OCI-LY7 (cell line): ENCODE data around the gene CTNS. TPM values are rescaled to one million over a fixed set of nuclear protein-coding genes. Genes with fewer than 3 reads are reported as not detected.

Experiments used
- BruUV-seq: library from RNA; stranded (reverse); fragments of 400-500 nt; replicated peaks from 2 replicates; lab custom pipeline; 2021; lab: Mats Ljungman, UMichigan
- CTCF ChIA-PET: fragments of 300-600 bp; sonication (Branson Sonifier 250); formaldehyde crosslinking; loops from one replicate; lab custom pipeline; 2022; ENCODE audit warnings: antibody characterized with exemption; ENCODE audit not compliant: unreplicated experiment; lab: Charles Lee
- POLR2A ChIA-PET: fragments of 300-600 bp; sonication (Branson Sonifier 250); formaldehyde crosslinking; loops from one replicate; lab custom pipeline; 2022; ENCODE audit warnings: antibody characterized with exemption; lab: Charles Lee
- DNase-seq: peaks from one replicate; pipeline ENCODE4 v3.0.0-alpha.2; 2015; ENCODE audit warnings: low spot score
- H2AFZ ChIP-seq: fragments of 200-600 bp; sonication (generic), shearing (Covaris generic); 2 replicates; pipeline ENCODE4 v1.6.1; 2014; ENCODE audit warnings: mild to moderate bottlenecking, antibody characterized with exemption, low read length, moderate library complexity
- H3K27ac ChIP-seq: fragments of 200-600 bp; sonication (generic); 2 replicates; pipeline ENCODE4 v1.5.1; 2014; ENCODE audit warnings: mixed run types, low read depth, mild to moderate bottlenecking, moderate library complexity, low read length, inconsistent platforms; ENCODE audit not compliant: poor library complexity, severe bottlenecking
- H3K36me3 ChIP-seq: fragments of 200-600 bp; sonication (generic); 2 replicates; pipeline ENCODE4 v1.6.1; 2014; ENCODE audit warnings: mild to moderate bottlenecking, antibody characterized with exemption, low read length, moderate library complexity, mixed read lengths; ENCODE audit not compliant: insufficient read depth
- H3K4me1 ChIP-seq: fragments of 200-600 bp; sonication (generic); 2 replicates; pipeline ENCODE4 v1.5.1; 2014; ENCODE audit warnings: mild to moderate bottlenecking, low read length; ENCODE audit not compliant: insufficient read depth, poor library complexity, severe bottlenecking
- H3K4me2 ChIP-seq: fragments of 200-600 bp; sonication (generic); 2 replicates; pipeline ENCODE4 v1.6.1; 2014; ENCODE audit warnings: mild to moderate bottlenecking, low read length
- H3K4me3 ChIP-seq: fragments of 200-600 bp; sonication (generic); 2 replicates; pipeline ENCODE4 v1.5.1; 2014; ENCODE audit warnings: mild to moderate bottlenecking, low read depth, low read length; ENCODE audit not compliant: poor library complexity, severe bottlenecking
- H3K79me2 ChIP-seq: fragments of 200-600 bp; sonication (generic); 2 replicates; pipeline ENCODE4 v1.6.1; 2016; ENCODE audit warnings: low read depth, mild to moderate bottlenecking, low read length, moderate library complexity, mixed read lengths; ENCODE audit not compliant: insufficient read depth
- H3K9me2 ChIP-seq: fragments of 200-600 bp; sonication (generic); 2 replicates; pipeline ENCODE4 v1.6.1; 2016; ENCODE audit warnings: mild to moderate bottlenecking, low read length, mixed read lengths; ENCODE audit not compliant: insufficient read depth
- H3K9me3 ChIP-seq: fragments of 200-600 bp; sonication (generic); 2 replicates; pipeline ENCODE4 v1.6.1; 2014; ENCODE audit warnings: mild to moderate bottlenecking, mixed run types, low read length, mixed read lengths
- H4K20me1 ChIP-seq: fragments of 200-600 bp; sonication (generic); 2 replicates; pipeline ENCODE4 v1.6.1; 2014; ENCODE audit warnings: mild to moderate bottlenecking, antibody characterized with exemption, low read length, moderate library complexity, mixed read lengths; ENCODE audit not compliant: insufficient read depth
- CTCF ChIP-seq: fragments of 200-600 bp; sonication (generic); conservative IDR thresholded peaks from 2 replicates; pipeline ENCODE4 v1.5.1; 2014; ENCODE audit warnings: mild to moderate bottlenecking, antibody characterized with exemption, low read length, moderate library complexity, mixed read lengths
- EZH2phosphoT487 ChIP-seq: fragments of 200-600 bp; sonication (generic); IDR thresholded peaks from 2 replicates; pipeline ENCODE4 v1.6.1; 2018; ENCODE audit warnings: low read depth, borderline replicate concordance, mild to moderate bottlenecking, mixed run types, antibody characterized with exemption, low read length, moderate library complexity, mixed read lengths
- intact Hi-C: fragments of 100-400 bp; cut with micrococcal nuclease; formaldehyde crosslinking; loops from one replicate; pipeline ENCODE4 v1.10.0; 2022; ENCODE audit not compliant: unreplicated experiment
- total RNA-seq, 2 experiments: library from RNA; depleted of rRNA in 1 of 2; stranded (reverse); fragments of >200 nt in 1 of 2; shearing (Covaris generic) in 1 of 2; gene quantifications; 2 replicates each; pipeline ENCODE4 v1.2.3, GENCODE V29; 2014 to 2022

The CTNS gene
- total RNA-seq, 2 experiments from 2014 or later: 5.6 to 13.6 TPM

- H4K20me1 ChIP-seq: 0 out of 2 replicates have a peak, but pooled peaks cover 4% of the 10 kb centered on the region
- ChIA-PET POLR2A (interaction anchor here (0.6 to 4.3 kb wide), 9 partner anchors 14 to 254 kb away, joined by 3 to 22 read pairs (median 4); partner anchors contain the start of gene HASPIN), CTCF (interaction anchor here (0.6 to 1.2 kb wide), 2 partner anchors 15 to 36 kb away, joined by 3 to 4 read pairs; no protein-coding TSS in a partner anchor)
- H3K4me3 ChIP-seq: peak within 1 kb of the TSS; percentile 79
- peak within 1 kb of the TSS; percentile 87 for H3K27ac ChIP-seq
- no peaks in the 10 kb centered on the region for H3K9me2 ChIP-seq
- no TSS peak for BruUV-seq
- peaks cover 13% of the 10 kb centered on the region; the same call in 1 of the 2 replicates for H3K9me3 ChIP-seq
- peaks cover 38% of the 10 kb centered on the region for H3K4me1 ChIP-seq
- H3K79me2 ChIP-seq: peaks cover 50% of the 10 kb centered on the region
- H3K4me2 ChIP-seq: peak within 1 kb of the TSS; percentile 75
- peak within 1 kb of the TSS; percentile 30; the same call in 1 of the 2 replicates for H2AFZ ChIP-seq
- H3K36me3 ChIP-seq: peaks cover 31% of the 10 kb centered on the region
- TF ChIP-seq EZH2phosphoT487 (no peak), CTCF (no peak)
- DNase-seq: peak; percentile 87
- intact Hi-C loops: loop anchor here (1.0 kb wide), 1 partner anchor 15 kb away; no protein-coding TSS in a partner anchor
Measured at GRCh38 chr17:3695723-3696411, 59.3 kb downstream of the CTNS start, which contains the start of gene P2RX5. TSS of gene P2RX5 (minus strand) at chr17:3696155. CDS start at chr17:3696005, 150 bp downstream.

GRCh38 chr17:3697103-3697476, 60.5 kb downstream of the CTNS start:
- peak overlapping the region; percentile 79 for H3K4me3 ChIP-seq
- peaks cover 38% of the 10 kb centered on the region for H3K79me2 ChIP-seq
- peaks cover 26% of the 10 kb centered on the region for H3K4me1 ChIP-seq
- H3K9me3 ChIP-seq: peaks cover 13% of the 10 kb centered on the region; the same call in 1 of the 2 replicates
- CTCF ChIA-PET: no interaction called here
- no peak overlapping the region for H2AFZ ChIP-seq
- no peaks in the 10 kb centered on the region for H3K9me2 ChIP-seq
- H3K4me2 ChIP-seq: peak overlapping the region; percentile 75
- no peak for DNase-seq
- POLR2A ChIA-PET: interaction anchor here (1.1 to 4.3 kb wide), 5 partner anchors 13 to 30 kb away, joined by 4 to 22 read pairs (median 4); partner anchors contain the start of gene HASPIN
- no peak for TF ChIP-seq EZH2phosphoT487
- peak overlapping the region; percentile 87 for H3K27ac ChIP-seq
- intact Hi-C loops: no loop called here
- H3K36me3 ChIP-seq: peaks cover 31% of the 10 kb centered on the region
- 0 out of 2 replicates have a peak, but pooled peaks cover 4% of the 10 kb centered on the region for H4K20me1 ChIP-seq
- no TSS peak for BruUV-seq

GRCh38 chr17:3698139-3698538, 61.6 kb downstream of the CTNS start:
- no TSS peak for BruUV-seq
- Histone ChIP-seq H3K4me2 (no peak overlapping the region), H3K4me3 (no peak overlapping the region), H4K20me1 (no peaks in the 10 kb centered on the region), H3K27ac (no peak overlapping the region), H3K9me2 (no peaks in the 10 kb centered on the region), H3K79me2 (peaks cover 27% of the 10 kb centered on the region), H3K4me1 (peaks cover 15% of the 10 kb centered on the region), H3K36me3 (peaks cover 38% of the 10 kb centered on the region), H2AFZ (no peak overlapping the region), H3K9me3 (peaks cover 13% of the 10 kb centered on the region; the same call in 1 of the 2 replicates)
- DNase-seq: no peak
- TF ChIP-seq CTCF (no peak), EZH2phosphoT487 (no peak)
- ChIA-PET POLR2A (interaction anchor here (1.5 kb wide), 1 partner anchor 13 kb away, joined by 4 read pairs; no protein-coding TSS in a partner anchor), CTCF (no interaction called here)
- intact Hi-C loops: no loop called here
